ENCODE measurements around the gene CYB5R3.

The CYB5R3 gene

GRCh38 chr22:42644422-42645340 is 4.5 kb downstream of the CYB5R3 start:
- no peak for DNase-seq

GRCh38 chr22:42643634-42644421 is 5.4 kb downstream of the CYB5R3 start:
- DNase-seq: no peak

GRCh38 chr22:42642806-42643633 is 6.2 kb downstream of the CYB5R3 start:
- DNase-seq: no peak

- DNase-seq: no peak
Measured at GRCh38 chr22:42641801-42642413, 7.3 kb downstream of the CYB5R3 start.

GRCh38 chr22:42639541-42640241 is 9.5 kb downstream of the CYB5R3 start:
- no peak for DNase-seq

- DNase-seq: no peak
Measured at GRCh38 chr22:42637555-42637954, 11.6 kb downstream of the CYB5R3 start.

- DNase-seq: no peak
Measured at GRCh38 chr22:42636506-42636905, 12.7 kb downstream of the CYB5R3 start.

- DNase-seq: no peak
Measured at GRCh38 chr22:42635531-42635930, 13.7 kb downstream of the CYB5R3 start.

GRCh38 chr22:42633013-42633412 is 16.2 kb downstream of the CYB5R3 start:
- DNase-seq: no peak

GRCh38 chr22:42632096-42632495 is 17.1 kb downstream of the CYB5R3 start:
- DNase-seq: no peak

GRCh38 chr22:42630901-42631602 is 18.1 kb downstream of the CYB5R3 start:
- DNase-seq: no peak

- DNase-seq: no peak
Measured at GRCh38 chr22:42630211-42630610, 19.0 kb downstream of the CYB5R3 start.

GRCh38 chr22:42627981-42628380 is 21.2 kb downstream of the CYB5R3 start:
- DNase-seq: no peak

- no peak for DNase-seq
Measured at GRCh38 chr22:42626951-42627625, 22.1 kb downstream of the CYB5R3 start.

- no peak for DNase-seq
Measured at GRCh38 chr22:42626431-42626830, 22.8 kb downstream of the CYB5R3 start.

- DNase-seq: no peak
Measured at GRCh38 chr22:42625416-42625815, 23.8 kb downstream of the CYB5R3 start.

- DNase-seq: no peak
Measured at GRCh38 chr22:42624551-42625106, 24.6 kb downstream of the CYB5R3 start.

- no peak for DNase-seq
Measured at GRCh38 chr22:42623756-42624441, 25.3 kb downstream of the CYB5R3 start.

GRCh38 chr22:42623301-42623751 is 25.9 kb downstream of the CYB5R3 start:
- DNase-seq: no peak

Data from CD4-positive, alpha-beta T cell treated with Interleukin-4 for 4 hours (primary cell).